CD4-positive, alpha-beta T cell treated with Interleukin-6 at 100 ng/mL for 8 hours (primary cell): ENCODE results near the gene PID1.

Experiments used
- DNase-seq: peaks from one replicate; pipeline ENCODE4 v3.0.0-alpha.2; 2020; ENCODE audit warnings: mixed read lengths, low spot score

Gene PID1

GRCh38 chr2:229164545-229165249 lies 106.4 kb downstream of the PID1 start:
- DNase-seq: no peak

DNA sequence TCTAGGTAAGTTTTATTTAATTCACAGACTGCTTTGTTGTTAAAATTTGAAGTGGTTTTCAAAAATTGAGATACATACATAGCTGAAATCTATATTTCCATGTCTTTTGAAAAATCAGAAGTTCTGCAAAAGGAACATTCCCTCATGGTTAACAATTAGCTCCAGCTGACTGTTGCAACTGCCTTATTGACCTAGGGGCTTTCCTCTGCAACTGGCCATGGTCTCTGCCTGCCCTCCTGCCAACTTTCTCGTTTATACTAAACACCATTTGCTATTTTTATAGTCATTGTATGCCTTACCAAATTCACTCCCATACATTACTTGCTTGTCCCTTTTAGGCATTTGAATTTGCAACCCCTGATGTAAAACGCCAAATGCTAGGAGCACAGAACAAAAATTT lies 107.2 kb downstream of the PID1 start:
- no peak for DNase-seq

DNA sequence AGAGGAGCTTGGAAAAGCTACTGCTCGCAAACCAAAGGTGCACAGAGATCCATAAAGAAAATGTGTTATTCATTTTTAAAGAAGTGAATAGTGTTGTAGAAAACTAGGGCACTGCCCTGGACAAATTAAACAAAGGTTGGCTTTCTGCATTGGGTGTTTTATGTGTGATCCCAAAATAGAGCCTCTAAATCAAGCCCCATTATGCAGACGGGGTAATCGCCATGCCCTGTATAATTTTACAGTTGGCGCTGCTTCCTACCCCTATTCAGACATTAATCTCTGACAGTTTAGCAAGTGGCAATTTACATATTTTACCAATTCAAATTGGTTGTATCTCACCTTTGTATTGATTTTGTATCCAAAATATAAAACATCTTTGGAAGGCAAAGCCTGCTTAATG lies 109.1 kb downstream of the PID1 start:
- no peak for DNase-seq

GRCh38 chr2:229160984-229161383 lies 110.1 kb downstream of the PID1 start:
- DNase-seq: no peak

DNA sequence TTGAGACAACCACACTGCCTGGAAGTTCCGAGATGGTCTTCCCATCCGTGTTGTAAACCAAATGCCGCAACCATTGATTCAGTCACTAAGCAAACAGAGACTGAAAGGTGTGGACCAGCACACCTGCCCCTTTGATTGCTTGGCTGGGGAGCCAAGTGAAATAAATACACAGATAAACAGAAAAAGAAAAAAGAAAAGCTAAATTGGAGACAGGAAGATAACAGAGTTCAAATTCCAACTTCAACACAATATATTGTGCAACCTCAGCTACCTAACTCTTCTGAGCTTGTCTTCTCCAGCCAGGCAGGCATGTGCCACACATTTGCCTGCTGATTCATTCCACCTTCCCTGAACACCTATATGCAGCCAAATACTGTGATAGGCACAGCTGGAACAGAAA lies 110.9 kb downstream of the PID1 start:
- DNase-seq: no peak

- no peak for DNase-seq
Observed at GRCh38 chr2:229159405-229159804, 111.7 kb downstream of the PID1 start.

DNA sequence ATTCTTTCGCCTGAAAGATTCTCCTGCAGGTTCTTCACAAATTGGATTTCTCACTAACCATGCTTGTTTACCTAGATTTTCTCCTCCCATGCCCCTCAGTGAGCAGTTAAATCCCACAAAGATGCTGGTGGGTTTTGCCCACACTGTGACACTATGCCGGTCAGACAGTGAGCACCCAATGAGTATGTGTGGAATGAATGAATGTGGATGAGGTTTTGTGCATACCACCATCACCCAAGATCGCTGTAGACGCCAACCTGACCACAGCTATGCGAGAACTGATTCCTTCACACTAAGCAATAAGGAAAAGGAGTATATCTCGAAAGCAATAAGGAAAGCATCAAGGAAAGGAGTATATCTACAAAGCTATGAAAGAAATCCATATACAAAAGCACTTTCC lies 116.7 kb downstream of the PID1 start:
- DNase-seq: no peak

- no peak for DNase-seq
Observed at GRCh38 chr2:229153951-229154350, 117.1 kb downstream of the PID1 start.

DNA sequence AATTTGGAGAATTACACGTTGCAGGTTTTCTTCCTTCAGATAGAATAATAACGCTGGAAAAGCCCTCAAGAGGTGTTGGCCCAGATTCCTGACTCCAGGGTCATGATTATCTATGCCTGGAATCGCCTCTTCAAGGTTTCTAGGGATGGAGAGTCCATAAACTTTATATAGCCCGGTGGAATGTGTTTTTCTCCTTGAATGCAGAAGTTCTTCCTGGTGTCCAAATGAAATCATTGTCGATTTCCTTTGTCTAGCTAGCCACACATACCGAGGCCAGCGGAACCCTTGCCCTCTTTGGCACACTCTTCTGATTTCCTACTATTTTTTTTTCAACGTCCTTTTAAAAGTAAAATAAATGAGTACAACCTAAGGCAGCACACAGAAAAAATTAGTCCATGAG lies 117.8 kb downstream of the PID1 start:
- no peak for DNase-seq

GRCh38 chr2:229152674-229153073 lies 118.4 kb downstream of the PID1 start:
- no peak for DNase-seq

GRCh38 chr2:229150317-229150716 lies 120.8 kb downstream of the PID1 start:
- no peak for DNase-seq

- no peak for DNase-seq
Observed at GRCh38 chr2:229141424-229142025, 129.6 kb downstream of the PID1 start.

DNA sequence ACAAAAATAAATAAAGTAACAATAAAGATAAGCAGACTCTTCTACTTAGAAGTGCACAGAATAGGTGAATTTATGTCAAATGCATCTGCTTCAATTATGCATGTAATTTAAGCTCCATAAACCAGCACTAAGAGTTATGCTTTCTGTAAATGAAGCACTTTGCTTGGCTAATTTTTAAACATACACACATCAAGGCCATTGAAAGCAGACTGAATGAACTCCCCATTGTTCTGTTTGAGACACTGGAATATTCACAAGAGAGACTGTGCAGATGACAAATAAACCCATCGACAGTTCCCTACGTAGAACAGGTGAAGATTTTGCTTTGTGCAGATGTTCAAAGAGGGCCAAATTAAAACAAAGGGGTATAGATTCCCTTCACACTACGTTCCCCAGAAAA lies 133.4 kb downstream of the PID1 start:
- DNase-seq: no peak

- no peak for DNase-seq
Observed at GRCh38 chr2:229137066-229137465, 134.0 kb downstream of the PID1 start.

- DNase-seq: no peak
Observed at GRCh38 chr2:229133155-229133772, 137.8 kb downstream of the PID1 start.

DNA sequence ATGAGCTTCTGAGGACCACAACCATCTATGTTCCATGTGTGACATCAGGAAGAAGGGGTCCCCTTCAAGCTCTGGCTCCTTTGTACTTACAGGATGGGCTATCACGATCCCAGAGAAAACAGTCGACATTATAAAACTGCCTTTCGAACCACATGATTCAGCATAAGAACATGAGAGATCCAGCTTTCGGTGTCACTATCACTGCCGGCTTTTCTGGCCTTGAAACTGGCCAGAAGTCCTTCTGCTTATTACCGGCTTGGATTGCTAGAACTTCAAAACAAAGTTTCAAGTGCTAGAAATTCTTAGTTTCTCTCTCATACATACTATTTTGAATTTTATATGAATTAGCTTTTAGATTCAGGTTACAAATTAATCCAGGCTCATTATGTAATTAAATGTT lies 138.9 kb downstream of the PID1 start:
- no peak for DNase-seq

DNA sequence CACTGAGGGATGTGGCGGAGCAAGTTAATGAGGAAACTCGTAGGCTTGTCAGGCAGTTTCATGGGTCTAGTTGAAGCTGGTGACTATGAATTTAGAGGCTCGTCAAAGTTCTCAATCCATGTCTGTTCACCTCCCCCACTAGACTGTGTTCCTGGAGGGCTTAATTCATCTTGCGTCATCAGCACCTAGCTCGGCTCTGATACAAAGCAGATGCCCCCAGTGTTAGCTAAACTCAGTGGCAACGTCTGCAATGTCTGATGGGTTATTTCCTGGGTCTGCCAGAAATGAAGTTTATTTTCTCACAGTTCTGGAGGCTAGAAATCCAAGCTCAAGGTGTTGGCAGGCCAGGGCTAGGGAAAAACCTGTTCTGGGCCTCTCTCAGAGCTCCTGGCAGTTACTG lies 140.6 kb downstream of the PID1 start:
- DNase-seq: no peak

DNA sequence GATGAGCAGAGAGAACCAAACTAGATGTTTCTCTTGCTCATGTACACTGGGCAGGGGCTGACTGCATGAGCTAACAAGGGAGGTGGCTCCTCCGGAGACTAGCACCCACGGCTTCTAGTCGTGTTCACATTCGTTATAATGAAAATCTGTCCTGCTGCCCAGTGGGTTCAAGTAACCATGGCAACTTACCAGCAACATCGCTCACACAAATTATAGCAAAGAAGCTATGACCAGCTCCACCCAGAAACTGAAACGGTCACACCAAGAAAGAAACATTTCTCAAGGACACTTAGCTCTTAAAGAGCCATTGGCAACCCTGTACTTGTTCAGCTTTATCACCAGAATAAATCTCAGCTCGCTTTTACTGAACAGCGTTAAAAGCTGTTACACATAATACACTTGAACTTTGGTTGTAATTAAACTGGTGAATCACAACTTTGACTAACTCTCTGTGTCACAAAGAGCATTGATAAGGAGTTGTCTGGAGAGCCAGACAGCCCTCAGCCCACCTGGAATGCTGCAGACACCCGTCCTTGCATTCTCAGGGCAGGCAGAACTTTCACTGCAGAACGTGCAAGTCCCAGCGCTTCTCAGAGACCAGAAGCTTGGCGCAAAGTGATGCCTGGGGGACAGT lies 141.2 kb downstream of the PID1 start:
- DNase-seq: no peak

DNA sequence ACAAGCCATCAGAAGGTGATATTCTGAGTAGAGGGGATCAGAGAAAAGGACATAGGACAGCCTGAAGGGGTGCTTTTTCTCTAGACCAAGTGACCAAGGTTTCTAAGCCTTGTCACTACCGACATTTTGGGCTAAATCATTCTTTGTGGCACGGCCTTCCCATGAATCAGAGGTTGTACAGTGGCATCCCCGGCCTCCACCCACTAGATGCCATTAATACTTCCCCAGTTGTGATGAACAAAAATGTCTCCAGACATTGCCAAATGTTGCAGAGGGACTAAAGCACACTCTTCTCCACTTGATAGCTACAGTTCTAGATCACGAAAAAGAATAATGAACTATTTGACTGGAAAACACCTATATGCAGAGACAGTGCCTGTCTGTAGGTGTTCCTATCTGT lies 143.6 kb downstream of the PID1 start:
- no peak for DNase-seq

DNA sequence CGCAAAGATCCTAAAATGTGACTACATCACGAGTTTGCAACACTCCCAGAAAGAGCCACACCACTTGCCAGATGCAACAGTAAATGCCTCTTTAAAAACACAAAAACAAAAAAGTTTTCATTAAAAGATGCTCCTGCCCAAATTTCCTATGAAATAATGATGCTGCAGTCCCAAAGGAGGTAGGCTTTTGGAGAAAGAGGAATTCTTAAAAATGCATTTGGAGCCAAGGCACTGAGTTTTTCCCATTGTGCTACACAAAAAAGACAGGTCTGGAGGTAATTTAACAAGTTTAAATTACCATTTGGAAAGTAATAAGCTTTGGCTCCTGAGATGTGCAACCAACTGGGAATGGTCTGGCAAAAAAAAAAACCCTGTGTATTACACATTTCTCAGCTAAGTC lies 145.0 kb downstream of the PID1 start:
- no peak for DNase-seq

GRCh38 chr2:229124136-229124535 lies 147.0 kb downstream of the PID1 start:
- DNase-seq: no peak

- DNase-seq: no peak
Observed at GRCh38 chr2:229118927-229119326, 152.2 kb downstream of the PID1 start.

- no peak for DNase-seq
Observed at GRCh38 chr2:229118336-229118735, 152.8 kb downstream of the PID1 start.
